ENCODE measurements around the gene BPIFB1.

DNA sequence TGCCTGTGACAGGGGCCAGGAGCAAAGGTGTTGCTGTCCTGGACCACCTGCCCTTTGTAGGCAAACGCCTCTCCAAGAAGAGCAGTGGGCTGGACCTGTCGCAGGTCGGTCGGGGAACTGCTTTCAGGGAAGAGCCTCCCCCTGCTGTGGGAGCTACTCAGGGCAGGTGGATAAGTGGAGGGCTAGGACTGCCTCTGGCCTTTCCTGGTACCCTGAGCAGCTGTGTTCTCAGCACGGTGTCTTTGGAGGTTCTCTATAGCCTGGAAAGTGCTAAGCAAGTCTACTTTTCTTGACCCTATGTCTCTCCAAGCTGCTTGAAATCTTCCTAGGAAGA, 35.0 kb downstream of the BPIFB1 start:
- TF ChIP-seq, protein P1, sequence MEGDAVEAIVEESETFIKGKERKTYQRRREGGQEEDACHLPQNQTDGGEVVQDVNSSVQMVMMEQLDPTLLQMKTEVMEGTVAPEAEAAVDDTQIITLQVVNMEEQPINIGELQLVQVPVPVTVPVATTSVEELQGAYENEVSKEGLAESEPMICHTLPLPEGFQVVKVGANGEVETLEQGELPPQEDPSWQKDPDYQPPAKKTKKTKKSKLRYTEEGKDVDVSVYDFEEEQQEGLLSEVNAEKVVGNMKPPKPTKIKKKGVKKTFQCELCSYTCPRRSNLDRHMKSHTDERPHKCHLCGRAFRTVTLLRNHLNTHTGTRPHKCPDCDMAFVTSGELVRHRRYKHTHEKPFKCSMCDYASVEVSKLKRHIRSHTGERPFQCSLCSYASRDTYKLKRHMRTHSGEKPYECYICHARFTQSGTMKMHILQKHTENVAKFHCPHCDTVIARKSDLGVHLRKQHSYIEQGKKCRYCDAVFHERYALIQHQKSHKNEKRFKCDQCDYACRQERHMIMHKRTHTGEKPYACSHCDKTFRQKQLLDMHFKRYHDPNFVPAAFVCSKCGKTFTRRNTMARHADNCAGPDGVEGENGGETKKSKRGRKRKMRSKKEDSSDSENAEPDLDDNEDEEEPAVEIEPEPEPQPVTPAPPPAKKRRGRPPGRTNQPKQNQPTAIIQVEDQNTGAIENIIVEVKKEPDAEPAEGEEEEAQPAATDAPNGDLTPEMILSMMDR (IDR thresholded peaks at IDR 0.05) = no peak
- TF ChIP-seq POLR2A (IDR thresholded peaks at IDR 0.05) = no peak
